WTC11 (cell line): ENCODE data around the gene LMO2. TPM values are rescaled to one million over a fixed set of nuclear protein-coding genes. Genes with fewer than 3 reads are reported as not detected.

ENCODE experiments used
- ATAC-seq: fragments of 200-7000 bp; cut with Tn5 transposase; 2 replicates; pipeline ENCODE4 v1.10.0; 2021; ENCODE audit warnings: mild to moderate bottlenecking, moderate library complexity
- CTCF ChIA-PET: fragments of 300-600 bp; sonication (Branson Sonifier 250); formaldehyde crosslinking; loops from one replicate; lab custom pipeline; 2021; ENCODE audit warnings: antibody characterized with exemption; lab: Charles Lee
- POLR2A ChIA-PET: fragments of 350-600 bp; sonication (Branson Sonifier 250); formaldehyde crosslinking; loops from one replicate; lab custom pipeline; 2021; ENCODE audit warnings: antibody characterized with exemption; lab: Charles Lee
- DNase-seq: peaks from one replicate; pipeline ENCODE4 v3.0.0; 2021; ENCODE audit warnings: low spot score
- H3K27ac Mint-ChIP-seq: 2 replicates; pipeline ENCODE4 v1.8.0; 2021; ENCODE audit warnings: mixed read lengths
- H3K27me3 Mint-ChIP-seq: 2 replicates; pipeline ENCODE4 v1.8.0; 2021; ENCODE audit warnings: low read depth, mild to moderate bottlenecking, moderate library complexity, mixed read lengths
- H3K36me3 Mint-ChIP-seq: 2 replicates; pipeline ENCODE4 v1.8.0; 2021; ENCODE audit warnings: mixed read lengths
- H3K4me1 Mint-ChIP-seq: 2 replicates; pipeline ENCODE4 v1.8.0; 2022; ENCODE audit warnings: mixed read lengths
- H3K4me3 Mint-ChIP-seq: 2 replicates; pipeline ENCODE4 v1.8.0; 2021; ENCODE audit warnings: mild to moderate bottlenecking, moderate library complexity, mixed read lengths
- H3K9me3 Mint-ChIP-seq: 2 replicates; pipeline ENCODE4 v1.8.0; 2021; ENCODE audit warnings: mixed read lengths
- ARID4B ChIP-seq: sonication (generic); formaldehyde crosslinking; IDR thresholded peaks from 2 replicates; pipeline ENCODE4 v1.8.0; 2023; ENCODE audit warnings: missing genetic modification reagents, mild to moderate bottlenecking, borderline replicate concordance
- ATF3 ChIP-seq: sonication (generic); formaldehyde crosslinking; conservative IDR thresholded peaks from 2 replicates; pipeline ENCODE4 v1.8.1; 2022; ENCODE audit warnings: mild to moderate bottlenecking, missing genetic modification reagents
- CREB1 ChIP-seq: sonication (generic); formaldehyde crosslinking; IDR thresholded peaks from 2 replicates; pipeline ENCODE4 v1.8.0; 2023; ENCODE audit warnings: mild to moderate bottlenecking, missing genetic modification reagents
- FOXP4 ChIP-seq: sonication (generic); formaldehyde crosslinking; IDR thresholded peaks from 2 replicates; pipeline ENCODE4 v1.8.0; 2022; ENCODE audit warnings: mild to moderate bottlenecking, missing genetic modification reagents
- HMGA2 ChIP-seq: fragments of 250-450 bp; sonication (Bioruptor Pico); IDR thresholded peaks from 2 replicates; pipeline ENCODE4 v1.4.0; 2021; ENCODE audit warnings: mild to moderate bottlenecking, moderate library complexity
- IRF2 ChIP-seq: sonication (generic); formaldehyde crosslinking; IDR thresholded peaks from 2 replicates; pipeline ENCODE4 v1.8.0; 2022; ENCODE audit warnings: low read depth, missing genetic modification reagents, borderline replicate concordance
- NFATC4 ChIP-seq: fragments of 250-450 bp; sonication (Bioruptor Pico); IDR thresholded peaks from 2 replicates; pipeline ENCODE4 v1.9.0; 2021; ENCODE audit warnings: mild to moderate bottlenecking
- NR3C1 ChIP-seq: sonication (generic); formaldehyde crosslinking; conservative IDR thresholded peaks from 2 replicates; pipeline ENCODE4 v1.8.1; 2023; ENCODE audit warnings: low read depth, mild to moderate bottlenecking, missing genetic modification reagents
- OVOL2 ChIP-seq: fragments of 250-450 bp; sonication (Bioruptor Pico); IDR thresholded peaks from 2 replicates; pipeline ENCODE4 v1.9.0; 2021; ENCODE audit warnings: mild to moderate bottlenecking, borderline replicate concordance
- ZBTB21 ChIP-seq: sonication (generic); formaldehyde crosslinking; IDR thresholded peaks from 2 replicates; pipeline ENCODE4 v1.8.1; 2023; ENCODE audit warnings: mild to moderate bottlenecking, missing genetic modification reagents, borderline replicate concordance
- ZBTB43 ChIP-seq: sonication (generic); formaldehyde crosslinking; IDR thresholded peaks from 2 replicates; pipeline ENCODE4 v1.8.1; 2023; ENCODE audit warnings: mild to moderate bottlenecking, missing genetic modification reagents
- ZNF232 ChIP-seq: sonication (generic); formaldehyde crosslinking; IDR thresholded peaks from 2 replicates; pipeline ENCODE4 v1.8.0; 2022; ENCODE audit warnings: mild to moderate bottlenecking, missing genetic modification reagents
- ZNF317 ChIP-seq: sonication (generic); formaldehyde crosslinking; IDR thresholded peaks from 2 replicates; pipeline ENCODE4 v1.8.1; 2023; ENCODE audit warnings: low read depth, mild to moderate bottlenecking, moderate library complexity, missing genetic modification reagents, borderline replicate concordance
- total RNA-seq: library from RNA; stranded (reverse); gene quantifications from 3 replicates; pipeline ENCODE4 v1.2.3, GENCODE V29; 2021
- TF ChIP-seq, protein P1 (sequence below): sonication (generic); formaldehyde crosslinking; IDR thresholded peaks from 2 replicates; pipeline ENCODE4 v1.8.1; 2023; ENCODE audit warnings: mild to moderate bottlenecking, missing genetic modification reagents, moderate library complexity
- TF ChIP-seq, protein P2 (sequence below): sonication (generic); formaldehyde crosslinking; IDR thresholded peaks from 2 replicates; pipeline ENCODE4 v1.8.1; 2023; ENCODE audit warnings: mild to moderate bottlenecking, missing genetic modification reagents, borderline replicate concordance

Gene LMO2
- total RNA-seq, 1 experiment from 2014 or later, result 3.4 TPM

GRCh38 chr11:33889296-33889695 is 2.6 kb downstream of the LMO2 start:
- CTCF ChIA-PET, result no interaction called here
- ATAC-seq (no peak), DNase-seq (no peak)
- H3K9me3 Mint-ChIP-seq, result peaks cover 5% of the 10 kb centered on the region; the same call in 1 of the 2 replicates
- no peak overlapping the region for H3K27ac Mint-ChIP-seq
- TF ChIP-seq FOXP4 (CRISPR knock-in tag), result no peak
- POLR2A ChIA-PET, result no interaction called here
- peaks cover 13% of the 10 kb centered on the region for H3K4me1 Mint-ChIP-seq
- H3K4me3 Mint-ChIP-seq, result no peak overlapping the region
- H3K27me3 Mint-ChIP-seq, result no peaks in the 10 kb centered on the region
- no peaks in the 10 kb centered on the region for H3K36me3 Mint-ChIP-seq

DNA sequence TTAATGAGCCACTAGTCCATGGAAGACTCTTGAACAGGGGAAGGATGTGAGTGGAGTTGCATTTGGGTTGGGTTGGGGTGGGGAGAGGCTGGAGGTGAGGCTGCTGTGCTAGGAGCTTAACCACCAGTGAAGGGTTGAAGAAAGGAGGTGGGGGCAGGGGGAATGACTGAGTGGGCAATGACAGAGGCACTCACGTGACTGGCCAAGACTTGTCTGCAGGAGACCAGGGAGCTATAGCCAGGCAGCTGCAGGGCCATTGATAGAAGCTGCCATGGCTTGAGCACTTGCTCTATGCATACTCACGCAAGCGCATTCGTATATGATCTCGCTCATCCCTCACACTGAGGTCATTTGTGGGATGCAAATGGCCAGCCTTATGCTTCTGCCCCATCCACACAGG is 4.0 kb downstream of the LMO2 start:
- POLR2A ChIA-PET, result no interaction called here
- Mint-ChIP-seq H3K4me3 (no peak overlapping the region), H3K36me3 (no peaks in the 10 kb centered on the region), H3K27ac (no peak overlapping the region), H3K4me1 (peaks cover 13% of the 10 kb centered on the region), H3K27me3 (no peaks in the 10 kb centered on the region; the same call in 1 of the 2 replicates), H3K9me3 (peaks cover 5% of the 10 kb centered on the region; the same call in 1 of the 2 replicates)
- no peak for DNase-seq
- CTCF ChIA-PET, result no interaction called here
- no peak for ATAC-seq
- TF ChIP-seq ZNF317 (CRISPR knock-in tag) (no peak), CREB1 (CRISPR knock-in tag) (no peak), NFATC4 (CRISPR knock-in tag) (no peak), ZBTB21 (CRISPR knock-in tag) (no peak)
- TF ChIP-seq, protein P1, sequence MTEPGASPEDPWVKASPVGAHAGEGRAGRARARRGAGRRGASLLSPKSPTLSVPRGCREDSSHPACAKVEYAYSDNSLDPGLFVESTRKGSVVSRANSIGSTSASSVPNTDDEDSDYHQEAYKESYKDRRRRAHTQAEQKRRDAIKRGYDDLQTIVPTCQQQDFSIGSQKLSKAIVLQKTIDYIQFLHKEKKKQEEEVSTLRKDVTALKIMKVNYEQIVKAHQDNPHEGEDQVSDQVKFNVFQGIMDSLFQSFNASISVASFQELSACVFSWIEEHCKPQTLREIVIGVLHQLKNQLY (CRISPR knock-in tag), result no peak
- TF ChIP-seq, protein P2, sequence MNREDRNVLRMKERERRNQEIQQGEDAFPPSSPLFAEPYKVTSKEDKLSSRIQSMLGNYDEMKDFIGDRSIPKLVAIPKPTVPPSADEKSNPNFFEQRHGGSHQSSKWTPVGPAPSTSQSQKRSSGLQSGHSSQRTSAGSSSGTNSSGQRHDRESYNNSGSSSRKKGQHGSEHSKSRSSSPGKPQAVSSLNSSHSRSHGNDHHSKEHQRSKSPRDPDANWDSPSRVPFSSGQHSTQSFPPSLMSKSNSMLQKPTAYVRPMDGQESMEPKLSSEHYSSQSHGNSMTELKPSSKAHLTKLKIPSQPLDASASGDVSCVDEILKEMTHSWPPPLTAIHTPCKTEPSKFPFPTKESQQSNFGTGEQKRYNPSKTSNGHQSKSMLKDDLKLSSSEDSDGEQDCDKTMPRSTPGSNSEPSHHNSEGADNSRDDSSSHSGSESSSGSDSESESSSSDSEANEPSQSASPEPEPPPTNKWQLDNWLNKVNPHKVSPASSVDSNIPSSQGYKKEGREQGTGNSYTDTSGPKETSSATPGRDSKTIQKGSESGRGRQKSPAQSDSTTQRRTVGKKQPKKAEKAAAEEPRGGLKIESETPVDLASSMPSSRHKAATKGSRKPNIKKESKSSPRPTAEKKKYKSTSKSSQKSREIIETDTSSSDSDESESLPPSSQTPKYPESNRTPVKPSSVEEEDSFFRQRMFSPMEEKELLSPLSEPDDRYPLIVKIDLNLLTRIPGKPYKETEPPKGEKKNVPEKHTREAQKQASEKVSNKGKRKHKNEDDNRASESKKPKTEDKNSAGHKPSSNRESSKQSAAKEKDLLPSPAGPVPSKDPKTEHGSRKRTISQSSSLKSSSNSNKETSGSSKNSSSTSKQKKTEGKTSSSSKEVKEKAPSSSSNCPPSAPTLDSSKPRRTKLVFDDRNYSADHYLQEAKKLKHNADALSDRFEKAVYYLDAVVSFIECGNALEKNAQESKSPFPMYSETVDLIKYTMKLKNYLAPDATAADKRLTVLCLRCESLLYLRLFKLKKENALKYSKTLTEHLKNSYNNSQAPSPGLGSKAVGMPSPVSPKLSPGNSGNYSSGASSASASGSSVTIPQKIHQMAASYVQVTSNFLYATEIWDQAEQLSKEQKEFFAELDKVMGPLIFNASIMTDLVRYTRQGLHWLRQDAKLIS (CRISPR knock-in tag), result no peak
- TF ChIP-seq, all 79 proteins: peak for 0

GRCh38 chr11:33885338-33886005 is 6.4 kb downstream of the LMO2 start:
- ChIA-PET POLR2A (no interaction called here), CTCF (no interaction called here)
- Mint-ChIP-seq H3K36me3 (no peaks in the 10 kb centered on the region), H3K4me3 (no peak overlapping the region), H3K27ac (no peak overlapping the region), H3K27me3 (no peaks in the 10 kb centered on the region; the same call in 1 of the 2 replicates), H3K9me3 (peaks cover 5% of the 10 kb centered on the region; the same call in 1 of the 2 replicates), H3K4me1 (no peaks in the 10 kb centered on the region)
- no peak for ATAC-seq
- no peak for DNase-seq
- TF ChIP-seq ATF3 (CRISPR knock-in tag), result no peak
- TF ChIP-seq IRF2, result no peak
- TF ChIP-seq NFATC4 (CRISPR knock-in tag), result no peak
- no peak for TF ChIP-seq NR3C1 (CRISPR knock-in tag)
- no peak for TF ChIP-seq ZNF232 (CRISPR knock-in tag)
- TF ChIP-seq ZBTB43 (CRISPR knock-in tag), result no peak
- no peak for TF ChIP-seq ARID4B (CRISPR knock-in tag)
- TF ChIP-seq HMGA2, result no peak
- no peak for TF ChIP-seq OVOL2
